Adrenal gland (tissue), 12 donors: ENCODE results near the gene CLCN7. TPM values are rescaled to one million over a fixed set of nuclear protein-coding genes. Genes with fewer than 3 reads are reported as not detected.
A peak's percentile ranks its signal among the peaks of the same experiment; 100 is the strongest.

Experiments
- DNase-seq, 7 donors: peaks; one replicate each; pipeline ENCODE4 v3.0.0-alpha.2; 2019 to 2020
- H3K27ac ChIP-seq, 5 donors: fragments of 200-600 bp; sonication (generic) in 4 of 5; 1 replicate in 3 of 5; 2 replicates in 2 of 5; pipeline versions ENCODE4 v1.5.1 to v1.8.0; 2016 to 2020; ENCODE audit warnings: mild to moderate bottlenecking in 1 of 5
- H3K27me3 ChIP-seq: fragments of 200-600 bp; 2 replicates; pipeline ENCODE4 v1.8.0; 2021
- H3K36me3 ChIP-seq, 2 donors: fragments of 200-600 bp; replicated peaks in 1 of 2; 1 replicate in 1 of 2; 2 replicates in 1 of 2; pipeline versions ENCODE4 v1.5.1 to v1.8.0; 2018 to 2022
- H3K4me1 ChIP-seq, 2 donors: fragments of 200-600 bp; replicated peaks in 1 of 2; 1 replicate in 1 of 2; 2 replicates in 1 of 2; pipeline versions ENCODE4 v1.5.1 to v1.8.0; 2018 to 2021
- H3K4me3 ChIP-seq, 4 donors: fragments of 200-600 bp; sonication (generic) in 3 of 4; one replicate each; pipeline ENCODE4 v1.5.1; 2016 to 2018
- H3K9me3 ChIP-seq, 3 donors: fragments of 200-600 bp; sonication (generic) in 1 of 3; replicated peaks in 1 of 3; 1 replicate in 2 of 3; 2 replicates in 1 of 3; pipeline versions ENCODE4 v1.5.1 to v1.8.0; 2016 to 2021
- CTCF ChIP-seq, 6 experiments: fragments of 450-650 bp in 4 of 6; fragments of 200-600 bp in 2 of 6; sonication (generic) in 1 of 6; IDR thresholded peaks; 1 replicate in 5 of 6; 2 replicates in 1 of 6; pipeline versions ENCODE4 v1.5.1 to v1.8.0; 2016 to 2021; ENCODE audit warnings: antibody characterized with exemption in 6 of 6, mild to moderate bottlenecking in 2 of 6, moderate library complexity in 1 of 6
- POLR2A ChIP-seq, 2 donors: fragments of 450-650 bp; IDR thresholded peaks; one replicate each; pipeline ENCODE4 v1.6.1; 2017; ENCODE audit warnings: antibody characterized with exemption in 2 of 2, mild to moderate bottlenecking in 2 of 2, moderate library complexity in 1 of 2
- WGBS, 4 donors: extraction: QIAGEN DNeasy Blood & Tissue Kit in 2 of 4; methylation state at CpG; one replicate each; pipeline versions ENCODE4 v1.1.5 to v1.1.7; 2013 to 2017; 5-methylcytosine and 5-hydroxymethylcytosine counted together
- intact Hi-C, 2 donors: fragments of 100-400 bp; cut with DNase I; formaldehyde crosslinking; loops; one replicate each; pipeline versions ENCODE4 v1.14.1 to v1.15.0; 2022 to 2023
- polyA plus RNA-seq, 3 donors: library from polyadenylated mRNA; stranded (reverse); fragments of 200-250 nt in 2 of 3; fragments of 350-450 nt in 1 of 3; fragmentation: Illumina TruSeq in 1 of 3; extraction: RNeasy Lipid Tissue Mini Kit (QIAGEN cat#74804) in 1 of 3; gene quantifications; one replicate each; pipeline ENCODE4 v1.2.3, GENCODE V29; 2013 to 2014
- total RNA-seq, 9 donors: library from RNA; depleted of rRNA in 4 of 9; stranded (reverse); fragments of >200 nt in 4 of 9; fragments of 120-200 nt in 1 of 9; fragmentation: NEBNext Ultra II Directional in 1 of 9; extraction: Animal tissue kit (Norgen Biotek cat#: 25700) in 1 of 9; gene quantifications; one replicate each; pipeline versions ENCODE4 v1.1.0 to v1.2.4, GENCODE V29; 2013 to 2023
- donor health status: healthy with polysubstance abuse.
- donor health status: Bipolar disorder and iron deficiency.
- donor health status: DM: yes; HTN: yes; CAD: no.
- donor health status: DM: no; HTN: no; CAD: no.
- donor health status: DM: no; HTN: no; CAD: no.
- donor health status: DM: yes; HTN: yes; CAD: no.

CLCN7 gene
- total and polyA plus RNA-seq, 12 donors = 25.3 to 369 (median 127) TPM

DNA sequence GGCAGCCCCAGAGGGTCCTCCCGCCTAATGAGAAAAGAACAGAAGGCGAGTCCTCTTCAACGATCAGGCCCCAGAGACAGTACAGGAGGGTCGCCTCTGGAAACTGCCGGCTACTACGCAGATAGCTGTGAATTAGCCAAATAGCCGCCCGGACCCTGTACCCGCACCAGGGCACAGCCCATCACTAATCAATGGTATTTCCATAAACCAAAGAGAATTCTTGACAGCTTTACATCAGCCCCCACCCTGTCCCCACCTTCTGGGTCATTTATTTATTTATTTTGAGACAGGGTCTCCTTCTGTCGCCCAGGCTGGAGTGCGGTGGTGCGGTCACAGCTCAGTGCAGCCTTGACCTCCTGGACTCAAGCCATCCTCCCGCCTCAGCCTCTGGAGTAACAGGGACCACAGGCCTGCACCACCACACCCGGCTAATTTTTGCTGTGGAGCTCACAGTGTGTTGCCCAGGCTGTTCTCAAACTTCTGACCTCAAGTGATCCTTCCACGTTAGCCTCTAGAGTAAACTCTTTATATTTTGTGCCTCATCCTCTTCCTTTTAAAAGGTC lies 805 bp upstream of the CLCN7 start:
- TF ChIP-seq POLR2A (IDR thresholded peaks at IDR 0.05) (no peak), CTCF (IDR thresholded peaks at IDR 0.05) (no peak)
- peak overlapping the region; percentile 35 to 97 (median 90) for H3K27ac ChIP-seq
- intact Hi-C loops = no loop called here

DNA sequence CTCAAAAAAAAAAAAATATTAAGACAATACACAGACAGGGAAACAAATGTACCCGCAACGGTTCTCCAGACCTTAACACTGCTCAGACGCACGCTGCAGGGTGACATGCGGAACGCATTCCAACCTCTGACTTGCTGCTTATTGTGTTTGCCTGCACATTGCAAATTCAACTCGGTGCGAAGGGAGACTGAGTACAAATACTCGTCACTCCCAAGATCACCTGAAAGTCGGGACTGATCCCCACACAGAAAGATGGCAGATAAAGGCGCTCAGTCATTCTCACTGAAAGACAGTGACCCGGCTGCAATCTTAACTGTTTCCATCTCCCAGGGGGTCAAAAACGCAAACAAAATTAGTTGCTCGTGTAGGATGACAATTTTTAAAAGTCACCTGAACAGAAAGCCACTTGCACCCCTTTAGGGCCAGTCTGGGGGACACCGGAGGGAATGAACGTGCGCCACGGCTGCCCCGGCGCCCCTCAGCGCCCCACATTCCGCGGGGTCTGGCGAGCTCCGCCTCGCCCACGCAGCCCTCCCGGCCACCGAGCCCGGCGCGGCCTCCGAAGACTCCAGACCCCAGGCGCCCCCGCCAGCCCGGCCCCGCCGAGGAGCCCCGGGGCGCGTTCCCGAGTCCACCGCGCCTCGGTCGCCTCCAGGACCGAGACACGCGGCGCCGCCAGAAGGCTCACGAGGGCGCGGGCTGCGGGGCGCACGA lies 589 bp downstream of the CLCN7 start:
- Histone ChIP-seq H3K4me3 (peak overlapping the region; percentile 73 to 99 (median 79)), H3K27me3 (no peaks in the 10 kb centered on the region), H3K27ac (peak overlapping the region; percentile 27 to 97 (median 90)), H3K36me3 (no peaks in the 10 kb centered on the region), H3K9me3 (no peaks in the 10 kb centered on the region), H3K4me1 (peaks cover 23 to 46% of the 10 kb centered on the region in 2 donors)
- 6 to 33% (median 12%) methylated on average over 14 to 57 of the region's 57 CpGs for whole genome bisulfite sequencing, 4 donors
- TF ChIP-seq POLR2A (IDR thresholded peaks at IDR 0.05) (peak in 1 of 2 donors; percentile 37), CTCF (IDR thresholded peaks at IDR 0.05) (no peak)
- peak in 1 of 7 donors; percentile 49 for DNase-seq
- intact Hi-C loops = no loop called here

More for the DNA sequence above, 805 bp upstream of the CLCN7 start:
- Histone ChIP-seq H3K36me3 (no peaks in the 10 kb centered on the region), H3K4me1 (peaks cover 23 to 42% of the 10 kb centered on the region in 2 donors), H3K4me3 (peak overlapping the region in 3 of 4 donors; percentile 16 to 99 (median 77)), H3K27me3 (no peaks in the 10 kb centered on the region), H3K9me3 (no peaks in the 10 kb centered on the region)
- 59 to 71% (median 63%) methylated on average over 15 of the region's 15 CpGs for WGBS, 4 donors
- peak in 1 of 7 donors; percentile 18 for DNase-seq

DNA sequence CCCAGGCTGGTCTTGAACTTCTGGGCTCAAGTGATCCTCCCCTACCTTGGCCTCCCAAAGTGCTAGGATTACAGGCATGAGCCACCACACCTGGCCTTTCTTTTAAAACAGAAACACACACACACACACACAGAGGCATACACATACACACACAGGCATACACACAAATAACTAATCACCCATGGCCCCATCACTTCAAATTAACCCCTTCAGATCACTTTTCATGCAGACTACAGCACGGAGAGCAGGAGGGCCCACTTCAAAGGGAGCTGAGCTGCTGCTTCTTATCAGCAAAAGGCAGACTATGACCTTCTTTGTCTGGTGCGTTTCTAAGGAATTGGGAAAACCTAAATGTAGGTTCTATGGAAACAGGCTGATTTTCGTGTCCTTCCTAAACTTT lies 1.9 kb downstream of the CLCN7 start:
- H3K27ac ChIP-seq = peak overlapping the region in 2 of 5 donors; percentile 9 to 38
- intact Hi-C loops = no loop called here
- TF ChIP-seq POLR2A (IDR thresholded peaks at IDR 0.05) = no peak
- TF ChIP-seq CTCF (IDR thresholded peaks at IDR 0.05) = no peak
- DNase-seq = no peak
- 26 to 48% (median 40%) methylated on average over 3 of the region's 3 CpGs for WGBS, 4 donors
- peaks cover 23 to 49% of the 10 kb centered on the region in 2 donors for H3K4me1 ChIP-seq
- H3K36me3 ChIP-seq = no peaks in the 10 kb centered on the region
- no peaks in the 10 kb centered on the region for H3K27me3 ChIP-seq
- H3K4me3 ChIP-seq = no peak overlapping the region
- H3K9me3 ChIP-seq = no peaks in the 10 kb centered on the region

DNA sequence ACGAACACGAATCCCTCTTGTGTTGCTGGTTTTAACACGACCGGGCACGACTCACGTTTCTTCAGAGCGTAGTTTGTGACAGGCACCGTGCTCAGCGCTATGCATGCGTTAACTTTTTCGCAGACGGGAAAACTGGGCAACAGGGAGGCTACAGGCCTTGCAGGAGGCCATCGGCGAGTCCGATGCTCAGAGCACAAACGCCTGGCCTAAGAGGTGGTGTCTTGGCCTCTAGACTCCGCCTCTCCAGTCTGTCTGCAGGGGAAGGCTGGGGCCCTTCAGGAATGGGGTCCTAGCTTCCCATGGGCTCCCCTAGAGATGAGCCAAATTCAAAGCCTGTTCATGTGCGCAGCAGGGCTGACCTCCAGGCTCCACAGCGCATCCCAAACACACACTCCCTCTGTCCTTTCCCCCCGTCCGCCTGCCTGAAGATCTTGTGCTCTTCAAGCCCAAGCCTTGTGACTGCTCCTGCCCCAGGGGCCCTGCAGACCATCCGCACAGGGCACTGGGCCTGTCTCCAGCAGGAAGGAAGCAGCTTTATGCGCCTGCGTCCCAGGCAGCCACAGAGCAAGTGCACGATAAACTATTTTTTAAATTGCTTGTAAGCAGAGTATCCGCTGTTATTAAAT lies 3.1 kb downstream of the CLCN7 start:
- Histone ChIP-seq H3K4me3 (no peak overlapping the region), H3K9me3 (no peaks in the 10 kb centered on the region), H3K4me1 (peaks cover 30 to 62% of the 10 kb centered on the region in 2 donors), H3K27ac (peak overlapping the region in 3 of 5 donors; percentile 42 to 86 (median 65)), H3K36me3 (no peaks in the 10 kb centered on the region), H3K27me3 (no peaks in the 10 kb centered on the region)
- no peak for TF ChIP-seq CTCF (IDR thresholded peaks at IDR 0.05)
- no peak for TF ChIP-seq POLR2A (IDR thresholded peaks at IDR 0.05)
- intact Hi-C loops = no loop called here
- WGBS, 4 donors = 75 to 86% (median 80%) methylated on average over 17 to 26 of the region's 26 CpGs
- DNase-seq = no peak
